HepG2 (cell line): Measurements from ENCODE around the gene AK4. TPM values are rescaled to one million over a fixed set of nuclear protein-coding genes. Genes with fewer than 3 reads are reported as not detected.

Experiments
- ARID2 ChIP-seq: sonication (generic); formaldehyde crosslinking; IDR thresholded peaks from 2 replicates; pipeline ENCODE4 v1.8.1; 2022; ENCODE audit warnings: mild to moderate bottlenecking, missing genetic modification reagents, borderline replicate concordance
- ELF1 ChIP-seq: sonication (generic); formaldehyde crosslinking; IDR thresholded peaks from 2 replicates; pipeline ENCODE4 v1.4.0; 2020; ENCODE audit warnings: missing genetic modification reagents
- GABPA ChIP-seq, 2 experiments: IDR thresholded peaks; 2 replicates each; pipeline ENCODE4 v1.6.1; 2011 to 2016; ENCODE audit warnings: low read depth in 2 of 2, low read length in 1 of 2, missing biosample characterization in 1 of 2, missing genetic modification characterization in 1 of 2
- GRHL1 ChIP-seq: sonication (generic); formaldehyde crosslinking; conservative IDR thresholded peaks from 2 replicates; pipeline ENCODE4 v1.8.0; 2022; ENCODE audit warnings: missing genetic modification reagents
- JUN ChIP-seq: sonication (generic); formaldehyde crosslinking; IDR thresholded peaks from 2 replicates; pipeline ENCODE4 v1.4.0; 2020; ENCODE audit warnings: mild to moderate bottlenecking, missing genetic modification reagents
- NAIF1 ChIP-seq: sonication (generic); formaldehyde crosslinking; IDR thresholded peaks from 2 replicates; pipeline ENCODE4 v1.5.0; 2020; ENCODE audit warnings: mild to moderate bottlenecking, missing genetic modification reagents, borderline replicate concordance
- NFIC ChIP-seq: IDR thresholded peaks from 2 replicates; pipeline ENCODE4 v1.6.1; 2012; ENCODE audit warnings: mild to moderate bottlenecking, low read length, inconsistent platforms
- TCF7 ChIP-seq: sonication (generic); IDR thresholded peaks from 2 replicates; pipeline ENCODE4 v1.6.1; 2016; ENCODE audit warnings: antibody characterized with exemption, low read depth
- ZFAT ChIP-seq: sonication (generic); formaldehyde crosslinking; conservative IDR thresholded peaks from 2 replicates; pipeline ENCODE4 v1.8.1; 2023; ENCODE audit warnings: missing genetic modification reagents, inconsistent platforms
- ZNF260 ChIP-seq: sonication (generic); formaldehyde crosslinking; IDR thresholded peaks from 2 replicates; pipeline ENCODE4 v1.4.0; 2020; ENCODE audit warnings: missing genetic modification reagents, low read depth, mild to moderate bottlenecking, borderline replicate concordance
- ZNF713 ChIP-seq: sonication (generic); formaldehyde crosslinking; IDR thresholded peaks from 2 replicates; pipeline ENCODE4 v1.4.0; 2020; ENCODE audit warnings: mild to moderate bottlenecking, missing genetic modification reagents
- ZNF740 ChIP-seq: sonication (generic); formaldehyde crosslinking; IDR thresholded peaks from 2 replicates; pipeline ENCODE4 v1.4.0; 2020; ENCODE audit warnings: missing genetic modification reagents
- ZSCAN22 ChIP-seq: sonication (generic); formaldehyde crosslinking; IDR thresholded peaks from 2 replicates; pipeline ENCODE4 v1.4.0; 2020; ENCODE audit warnings: mild to moderate bottlenecking, missing genetic modification reagents
- polyA plus RNA-seq, 8 experiments: library from polyadenylated mRNA; depleted of rRNA in 3 of 8; stranded (reverse) in 7 of 8; unstranded in 1 of 8; fragments of >200 nt; fragmentation: Illumina TruSeq in 4 of 8; extraction: Trizol in 4 of 8; gene quantifications; 2 replicates each; pipeline versions ENCODE4 v1.2.1 to v1.2.3, GENCODE V29; 2011 to 2016; ENCODE audit warnings: low read depth in 4 of 8, missing spikeins in 1 of 8, mixed read lengths in 1 of 8; ENCODE audit not compliant: insufficient read depth in 1 of 8
- total RNA-seq, 5 experiments: library from RNA; depleted of rRNA; stranded (reverse); fragments of >200 nt; fragmentation: Illumina TruSeq; extraction: Trizol; gene quantifications; 2 replicates each; pipeline ENCODE4 v1.2.3, GENCODE V29; 2016; ENCODE audit warnings: low read depth in 1 of 5
- TF ChIP-seq, protein P1 (sequence below): sonication (generic); formaldehyde crosslinking; IDR thresholded peaks from 2 replicates; pipeline ENCODE4 v1.4.0; 2020; ENCODE audit warnings: missing genetic modification reagents
- TF ChIP-seq, protein P2 (sequence below): sonication (generic); formaldehyde crosslinking; IDR thresholded peaks from 2 replicates; pipeline ENCODE4 v1.4.0; 2020; ENCODE audit warnings: missing genetic modification reagents
- TF ChIP-seq, protein P3 (sequence below): IDR thresholded peaks from 2 replicates; pipeline ENCODE4 v1.6.1; 2018; ENCODE audit warnings: missing genetic modification reagents, mild to moderate bottlenecking, missing compliant biosample characterization
- TF ChIP-seq, protein P4 (sequence below): sonication (generic); formaldehyde crosslinking; IDR thresholded peaks from 2 replicates; pipeline ENCODE4 v1.4.0; 2020; ENCODE audit warnings: missing genetic modification reagents, low read depth, mild to moderate bottlenecking, borderline replicate concordance

AK4 gene
- total and polyA plus RNA-seq, 2 of the 13 experiments (the other 11 are each of a cell fraction or from before 2014, with no cell fraction given): 110 to 160 TPM

- TF ChIP-seq, protein P1, sequence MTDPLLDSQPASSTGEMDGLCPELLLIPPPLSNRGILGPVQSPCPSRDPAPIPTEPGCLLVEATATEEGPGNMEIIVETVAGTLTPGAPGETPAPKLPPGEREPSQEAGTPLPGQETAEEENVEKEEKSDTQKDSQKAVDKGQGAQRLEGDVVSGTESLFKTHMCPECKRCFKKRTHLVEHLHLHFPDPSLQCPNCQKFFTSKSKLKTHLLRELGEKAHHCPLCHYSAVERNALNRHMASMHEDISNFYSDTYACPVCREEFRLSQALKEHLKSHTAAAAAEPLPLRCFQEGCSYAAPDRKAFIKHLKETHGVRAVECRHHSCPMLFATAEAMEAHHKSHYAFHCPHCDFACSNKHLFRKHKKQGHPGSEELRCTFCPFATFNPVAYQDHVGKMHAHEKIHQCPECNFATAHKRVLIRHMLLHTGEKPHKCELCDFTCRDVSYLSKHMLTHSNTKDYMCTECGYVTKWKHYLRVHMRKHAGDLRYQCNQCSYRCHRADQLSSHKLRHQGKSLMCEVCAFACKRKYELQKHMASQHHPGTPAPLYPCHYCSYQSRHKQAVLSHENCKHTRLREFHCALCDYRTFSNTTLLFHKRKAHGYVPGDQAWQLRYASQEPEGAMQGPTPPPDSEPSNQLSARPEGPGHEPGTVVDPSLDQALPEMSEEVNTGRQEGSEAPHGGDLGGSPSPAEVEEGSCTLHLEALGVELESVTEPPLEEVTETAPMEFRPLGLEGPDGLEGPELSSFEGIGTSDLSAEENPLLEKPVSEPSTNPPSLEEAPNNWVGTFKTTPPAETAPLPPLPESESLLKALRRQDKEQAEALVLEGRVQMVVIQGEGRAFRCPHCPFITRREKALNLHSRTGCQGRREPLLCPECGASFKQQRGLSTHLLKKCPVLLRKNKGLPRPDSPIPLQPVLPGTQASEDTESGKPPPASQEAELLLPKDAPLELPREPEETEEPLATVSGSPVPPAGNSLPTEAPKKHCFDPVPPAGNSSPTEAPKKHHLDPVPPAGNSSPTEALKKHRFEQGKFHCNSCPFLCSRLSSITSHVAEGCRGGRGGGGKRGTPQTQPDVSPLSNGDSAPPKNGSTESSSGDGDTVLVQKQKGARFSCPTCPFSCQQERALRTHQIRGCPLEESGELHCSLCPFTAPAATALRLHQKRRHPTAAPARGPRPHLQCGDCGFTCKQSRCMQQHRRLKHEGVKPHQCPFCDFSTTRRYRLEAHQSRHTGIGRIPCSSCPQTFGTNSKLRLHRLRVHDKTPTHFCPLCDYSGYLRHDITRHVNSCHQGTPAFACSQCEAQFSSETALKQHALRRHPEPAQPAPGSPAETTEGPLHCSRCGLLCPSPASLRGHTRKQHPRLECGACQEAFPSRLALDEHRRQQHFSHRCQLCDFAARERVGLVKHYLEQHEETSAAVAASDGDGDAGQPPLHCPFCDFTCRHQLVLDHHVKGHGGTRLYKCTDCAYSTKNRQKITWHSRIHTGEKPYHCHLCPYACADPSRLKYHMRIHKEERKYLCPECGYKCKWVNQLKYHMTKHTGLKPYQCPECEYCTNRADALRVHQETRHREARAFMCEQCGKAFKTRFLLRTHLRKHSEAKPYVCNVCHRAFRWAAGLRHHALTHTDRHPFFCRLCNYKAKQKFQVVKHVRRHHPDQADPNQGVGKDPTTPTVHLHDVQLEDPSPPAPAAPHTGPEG (CRISPR knock-in tag): no peak
- TF ChIP-seq ZNF713 (CRISPR knock-in tag) (no peak), ZNF740 (CRISPR knock-in tag) (no peak), GRHL1 (CRISPR knock-in tag) (no peak), ZSCAN22 (CRISPR knock-in tag) (no peak), TCF7 (0 out of 2 replicates have a peak, but pooled peaks have one; percentile 35), GABPA (IDR thresholded peaks at IDR 0.05; ENCODE audit: low read depth, low read length) (no peak), GABPA (CRISPR knock-in tag; IDR thresholded peaks at IDR 0.05; ENCODE audit: low read depth) (peak; percentile 14; the same call in 1 of the 2 replicates), NFIC (0 out of 2 replicates have a peak, but pooled peaks have one; percentile 23), NAIF1 (CRISPR knock-in tag) (no peak), ZNF260 (no peak), JUN (CRISPR knock-in tag) (no peak), ZFAT (CRISPR knock-in tag) (no peak), ARID2 (no peak), ELF1 (0 out of 2 replicates have a peak, but pooled peaks have one; percentile 29)
- TF ChIP-seq, protein P2, sequence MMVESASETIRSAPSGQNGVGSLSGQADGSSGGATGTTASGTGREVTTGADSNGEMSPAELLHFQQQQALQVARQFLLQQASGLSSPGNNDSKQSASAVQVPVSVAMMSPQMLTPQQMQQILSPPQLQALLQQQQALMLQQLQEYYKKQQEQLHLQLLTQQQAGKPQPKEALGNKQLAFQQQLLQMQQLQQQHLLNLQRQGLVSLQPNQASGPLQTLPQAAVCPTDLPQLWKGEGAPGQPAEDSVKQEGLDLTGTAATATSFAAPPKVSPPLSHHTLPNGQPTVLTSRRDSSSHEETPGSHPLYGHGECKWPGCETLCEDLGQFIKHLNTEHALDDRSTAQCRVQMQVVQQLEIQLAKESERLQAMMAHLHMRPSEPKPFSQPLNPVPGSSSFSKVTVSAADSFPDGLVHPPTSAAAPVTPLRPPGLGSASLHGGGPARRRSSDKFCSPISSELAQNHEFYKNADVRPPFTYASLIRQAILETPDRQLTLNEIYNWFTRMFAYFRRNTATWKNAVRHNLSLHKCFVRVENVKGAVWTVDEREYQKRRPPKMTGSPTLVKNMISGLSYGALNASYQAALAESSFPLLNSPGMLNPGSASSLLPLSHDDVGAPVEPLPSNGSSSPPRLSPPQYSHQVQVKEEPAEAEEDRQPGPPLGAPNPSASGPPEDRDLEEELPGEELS (CRISPR knock-in tag): no peak
- TF ChIP-seq, protein P3, sequence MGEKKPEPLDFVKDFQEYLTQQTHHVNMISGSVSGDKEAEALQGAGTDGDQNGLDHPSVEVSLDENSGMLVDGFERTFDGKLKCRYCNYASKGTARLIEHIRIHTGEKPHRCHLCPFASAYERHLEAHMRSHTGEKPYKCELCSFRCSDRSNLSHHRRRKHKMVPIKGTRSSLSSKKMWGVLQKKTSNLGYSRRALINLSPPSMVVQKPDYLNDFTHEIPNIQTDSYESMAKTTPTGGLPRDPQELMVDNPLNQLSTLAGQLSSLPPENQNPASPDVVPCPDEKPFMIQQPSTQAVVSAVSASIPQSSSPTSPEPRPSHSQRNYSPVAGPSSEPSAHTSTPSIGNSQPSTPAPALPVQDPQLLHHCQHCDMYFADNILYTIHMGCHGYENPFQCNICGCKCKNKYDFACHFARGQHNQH (CRISPR knock-in tag): no peak
- TF ChIP-seq, protein P4, sequence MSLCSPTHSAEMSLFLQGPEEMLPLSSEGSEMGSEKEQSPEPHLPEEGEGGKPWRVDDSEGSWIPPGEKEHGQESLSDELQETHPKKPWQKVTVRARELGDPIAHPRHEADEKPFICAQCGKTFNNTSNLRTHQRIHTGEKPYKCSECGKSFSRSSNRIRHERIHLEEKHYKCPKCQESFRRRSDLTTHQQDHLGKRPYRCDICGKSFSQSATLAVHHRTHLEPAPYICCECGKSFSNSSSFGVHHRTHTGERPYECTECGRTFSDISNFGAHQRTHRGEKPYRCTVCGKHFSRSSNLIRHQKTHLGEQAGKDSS (CRISPR knock-in tag): no peak
Measured at GRCh38 chr1:65108025-65108642, 39.9 kb upstream of the AK4 start (continued).
